Thyroid gland (tissue), 4 donors: ENCODE data around the gene CBFB. TPM values are rescaled to one million over a fixed set of nuclear protein-coding genes. Genes with fewer than 3 reads are reported as not detected.
"Not testable (repeated sequence)": the region's sequence is repeated elsewhere in the genome, so short reads cannot be mapped to it uniquely, and the experiment has no call there.

ENCODE experiments used
- DNase-seq, 2 donors: peaks; one replicate each; pipeline ENCODE4 v3.0.0-alpha.2; 2019
- H3K27ac ChIP-seq, 3 donors: fragments of 200-600 bp; sonication (generic); 1 replicate in 2 of 3; 2 replicates in 1 of 3; pipeline ENCODE4 v1.5.1; 2016 to 2019; ENCODE audit warnings: mild to moderate bottlenecking in 1 of 3, moderate library complexity in 1 of 3
- H3K27me3 ChIP-seq: fragments of 200-600 bp; sonication (generic); one replicate; pipeline ENCODE4 v1.5.1; 2019
- H3K36me3 ChIP-seq, 2 donors: fragments of 200-600 bp; sonication (generic); one replicate each; pipeline ENCODE4 v1.5.1; 2016 to 2019
- H3K4me1 ChIP-seq, 2 donors: fragments of 200-600 bp; sonication (generic); one replicate each; pipeline ENCODE4 v1.5.1; 2017 to 2019
- H3K4me3 ChIP-seq, 3 donors: fragments of 200-600 bp; sonication (generic); replicated peaks in 1 of 3; 1 replicate in 2 of 3; 2 replicates in 1 of 3; pipeline ENCODE4 v1.5.1; 2016; ENCODE audit warnings: mild to moderate bottlenecking in 1 of 3
- H3K9me3 ChIP-seq: fragments of 200-600 bp; sonication (generic); one replicate; pipeline ENCODE4 v1.5.1; 2017
- CTCF ChIP-seq, 6 experiments: fragments of 200-600 bp in 3 of 6; fragments of 450-650 bp in 3 of 6; sonication (generic) in 3 of 6; IDR thresholded peaks; one replicate each; pipeline ENCODE4 v1.5.1; 2016 to 2019; ENCODE audit warnings: antibody characterized with exemption in 6 of 6, mild to moderate bottlenecking in 2 of 6, inconsistent platforms in 1 of 6, moderate library complexity in 1 of 6
- POLR2A ChIP-seq, 2 donors: fragments of 450-650 bp; IDR thresholded peaks; one replicate each; pipeline ENCODE4 v1.6.1; 2017; ENCODE audit warnings: antibody characterized with exemption in 2 of 2, mild to moderate bottlenecking in 2 of 2, moderate library complexity in 1 of 2
- WGBS, 2 donors: methylation state at CpG; one replicate each; pipeline ENCODE4 v1.1.5; 2017; 5-methylcytosine and 5-hydroxymethylcytosine counted together
- intact Hi-C: fragments of 100-400 bp; cut with DNase I; formaldehyde crosslinking; loops from one replicate; pipeline ENCODE4 v1.15.1; 2023
- total RNA-seq, 4 donors: library from RNA; depleted of rRNA; stranded (reverse); fragments of >200 nt; gene quantifications; one replicate each; pipeline ENCODE4 v1.2.3, GENCODE V29; 2016

CBFB gene
- total RNA-seq, 4 donors from 2014 or later = 31.0 to 60.0 (median 41.5) TPM

- H3K4me1 ChIP-seq = peaks cover 12 to 24% of the 10 kb centered on the region in 2 donors
- no peak for DNase-seq
- H3K27ac ChIP-seq = no peak overlapping the region
Observed at GRCh38 chr16:67034487-67034886, 5.5 kb downstream of the CBFB start.

GRCh38 chr16:67035364-67035763 lies 6.4 kb downstream of the CBFB start:
- Histone ChIP-seq H3K4me3 (no peak overlapping the region), H3K9me3 (no peaks in the 10 kb centered on the region), H3K4me1 (peaks cover 9 to 23% of the 10 kb centered on the region in 2 donors), H3K27me3 (no peaks in the 10 kb centered on the region), H3K27ac (no peak overlapping the region), H3K36me3 (no peaks in the 10 kb centered on the region)
- TF ChIP-seq POLR2A (IDR thresholded peaks at IDR 0.05) = no peak
- WGBS, 2 donors = 84 to 91% methylated on average over 1 of the region's 1 CpG
- DNase-seq = no peak
- intact Hi-C loops = loop anchor here (10.0 kb wide), 1 partner anchor 79 kb away; no protein-coding TSS in a partner anchor

More at GRCh38 chr16:67034487-67034886, 5.5 kb downstream of the CBFB start:
- TF ChIP-seq POLR2A (IDR thresholded peaks at IDR 0.05) = no peak
- no peaks in the 10 kb centered on the region for H3K9me3 ChIP-seq
- no peaks in the 10 kb centered on the region for H3K36me3 ChIP-seq
- H3K4me3 ChIP-seq = no peak overlapping the region
- no peaks in the 10 kb centered on the region for H3K27me3 ChIP-seq
- 58 to 70% methylated on average over 4 of the region's 4 CpGs for WGBS, 2 donors
- intact Hi-C loops = loop anchor here (10.0 kb wide), 1 partner anchor 80 kb away; no protein-coding TSS in a partner anchor

- TF ChIP-seq POLR2A (IDR thresholded peaks at IDR 0.05) (no peak), CTCF (IDR thresholded peaks at IDR 0.05) (no peak)
- Histone ChIP-seq H3K9me3 (no peaks in the 10 kb centered on the region), H3K27me3 (no peaks in the 10 kb centered on the region), H3K27ac (no peak overlapping the region), H3K4me3 (no peak overlapping the region), H3K4me1 (peaks cover 0 to 13% of the 10 kb centered on the region in 2 donors), H3K36me3 (no peaks in the 10 kb centered on the region)
- intact Hi-C loops = loop anchor here (10.0 kb wide), 1 partner anchor 78 kb away; no protein-coding TSS in a partner anchor
- no peak for DNase-seq
- WGBS, 2 donors = 85 to 89% methylated on average over 5 of the region's 5 CpGs
Observed at GRCh38 chr16:67036323-67036741, 7.4 kb downstream of the CBFB start.

GRCh38 chr16:67039260-67040020 lies 10.5 kb downstream of the CBFB start:
- TF ChIP-seq CTCF (IDR thresholded peaks at IDR 0.05) (no peak), POLR2A (IDR thresholded peaks at IDR 0.05) (no peak)
- 91 to 95% methylated on average over 2 of the region's 2 CpGs for WGBS, 2 donors
- Histone ChIP-seq H3K27ac (no peak overlapping the region), H3K27me3 (no peaks in the 10 kb centered on the region), H3K4me3 (no peak overlapping the region), H3K4me1 (no peaks in the 10 kb centered on the region), H3K9me3 (no peaks in the 10 kb centered on the region), H3K36me3 (no peaks in the 10 kb centered on the region)
- DNase-seq = no peak
- intact Hi-C loops = loop anchor here (10.0 kb wide), 1 partner anchor 75 kb away; no protein-coding TSS in a partner anchor

GRCh38 chr16:67040166-67040565 lies 11.2 kb downstream of the CBFB start:
- Histone ChIP-seq H3K27me3 (no peaks in the 10 kb centered on the region), H3K9me3 (no peaks in the 10 kb centered on the region), H3K27ac (no peak overlapping the region), H3K4me3 (no peak overlapping the region), H3K36me3 (no peaks in the 10 kb centered on the region), H3K4me1 (no peaks in the 10 kb centered on the region)
- DNase-seq = no peak
- TF ChIP-seq POLR2A (IDR thresholded peaks at IDR 0.05) = no peak
- TF ChIP-seq CTCF (IDR thresholded peaks at IDR 0.05) = no peak
- intact Hi-C loops = no loop called here
- WGBS, 2 donors = 82 to 85% methylated on average over 2 of the region's 2 CpGs

- Histone ChIP-seq H3K4me3 (no peak overlapping the region), H3K27ac (no peak overlapping the region), H3K36me3 (no peaks in the 10 kb centered on the region), H3K9me3 (no peaks in the 10 kb centered on the region), H3K27me3 (no peaks in the 10 kb centered on the region), H3K4me1 (no peaks in the 10 kb centered on the region)
- no peak for DNase-seq
- intact Hi-C loops = no loop called here
- TF ChIP-seq CTCF (IDR thresholded peaks at IDR 0.05) (no peak), POLR2A (IDR thresholded peaks at IDR 0.05) (no peak)
- WGBS, 2 donors = 83 to 93% methylated on average over 2 of the region's 2 CpGs
Observed at GRCh38 chr16:67040906-67041305, 12.0 kb downstream of the CBFB start.

- H3K27me3 ChIP-seq, H3K27ac ChIP-seq, H3K9me3 ChIP-seq, H3K4me1 ChIP-seq, H3K4me3 ChIP-seq, intact Hi-C loops, H3K36me3 ChIP-seq, DNase-seq: not testable (repeated sequence)
- 93% methylated on average over 4 of the region's 4 CpGs for WGBS, 2 donors
Observed at GRCh38 chr16:67041520-67041919, 12.6 kb downstream of the CBFB start.
